KBM-7 (cell line): ENCODE measurements around the gene FLII.

ENCODE experiments used
- DNase-seq: peaks from one replicate; pipeline ENCODE4 v3.0.0-alpha.2; 2015
- in situ Hi-C: fragments of 300-500 bp; cut with MboI; formaldehyde crosslinking; loops from 2 replicates; pipeline ENCODE4 v1.14.3; 2020; ENCODE audit warnings: low sequenced_read_pairs, low pct_unique_long_range_greater_than_20kb, mixed read lengths

Gene FLII

DNA sequence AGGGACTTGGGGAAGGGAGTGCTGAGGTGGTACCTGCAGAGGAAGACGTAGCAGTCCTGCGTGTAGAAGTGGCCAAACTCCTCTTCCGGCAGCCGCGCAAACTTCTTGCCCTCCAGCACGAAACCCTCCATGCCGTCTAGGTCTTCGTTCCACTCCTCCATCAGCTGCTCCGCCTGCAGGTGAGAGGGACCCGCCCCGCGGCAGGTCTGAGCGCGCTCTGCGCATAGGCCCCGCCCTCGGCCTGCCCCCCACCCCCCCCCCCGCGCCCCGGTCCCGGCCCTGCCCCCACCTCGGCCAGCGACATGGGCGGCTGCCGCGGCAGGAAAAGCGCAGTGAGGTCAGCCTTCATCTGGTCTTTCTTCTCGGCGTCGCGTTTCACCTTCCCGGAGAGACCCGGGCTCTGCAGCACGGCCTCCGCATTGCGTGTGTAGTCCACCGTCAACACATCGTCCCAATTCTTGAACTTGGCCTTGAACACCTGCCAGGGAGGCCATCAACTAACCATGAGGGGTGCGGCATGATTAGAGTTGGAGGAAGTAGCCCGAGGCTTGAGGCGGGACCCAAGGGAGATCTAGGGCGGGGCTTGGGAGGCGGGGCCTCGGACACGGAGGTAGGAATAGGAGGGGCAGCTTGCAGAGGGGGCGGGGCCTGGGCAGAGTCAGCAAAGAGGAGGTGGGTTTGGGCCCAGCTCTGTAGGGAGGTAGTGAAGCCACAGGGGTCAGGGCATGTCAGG, 11.5 kb downstream of the FLII start:
- in situ Hi-C loops, result no loop called here
- DNase-seq, result peak; percentile 25

DNA sequence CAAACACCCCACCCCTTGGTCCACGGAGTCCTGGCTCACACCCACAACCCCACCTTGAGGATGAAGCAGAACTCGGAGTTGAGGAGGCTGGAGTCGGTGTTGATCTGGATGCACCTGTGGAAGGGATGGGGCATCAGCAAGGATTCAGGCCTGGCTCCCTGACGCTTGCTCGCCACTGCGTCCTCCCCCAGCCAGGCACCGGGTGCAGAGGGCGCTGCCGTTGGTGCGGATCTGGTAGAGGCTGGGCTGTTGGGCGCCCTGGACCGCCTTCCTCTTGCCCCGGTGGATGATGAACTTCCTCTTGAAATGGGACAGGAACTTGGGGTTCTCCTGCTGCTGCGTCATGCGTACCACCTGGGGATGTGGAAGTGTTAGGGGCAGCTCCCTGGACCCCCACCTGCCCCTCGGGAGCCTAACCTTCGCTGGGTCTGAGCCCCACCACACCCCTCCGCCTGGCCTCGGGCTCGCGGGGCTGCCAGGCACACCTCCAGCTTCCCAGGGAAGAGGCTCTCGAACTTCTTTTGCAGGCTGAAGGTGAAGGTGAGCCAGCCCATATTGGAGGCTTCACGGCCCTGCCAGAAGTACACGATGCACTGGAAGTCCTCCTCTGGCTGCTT, 12.3 kb downstream of the FLII start:
- no peak for DNase-seq
- in situ Hi-C loops, result no loop called here

DNA sequence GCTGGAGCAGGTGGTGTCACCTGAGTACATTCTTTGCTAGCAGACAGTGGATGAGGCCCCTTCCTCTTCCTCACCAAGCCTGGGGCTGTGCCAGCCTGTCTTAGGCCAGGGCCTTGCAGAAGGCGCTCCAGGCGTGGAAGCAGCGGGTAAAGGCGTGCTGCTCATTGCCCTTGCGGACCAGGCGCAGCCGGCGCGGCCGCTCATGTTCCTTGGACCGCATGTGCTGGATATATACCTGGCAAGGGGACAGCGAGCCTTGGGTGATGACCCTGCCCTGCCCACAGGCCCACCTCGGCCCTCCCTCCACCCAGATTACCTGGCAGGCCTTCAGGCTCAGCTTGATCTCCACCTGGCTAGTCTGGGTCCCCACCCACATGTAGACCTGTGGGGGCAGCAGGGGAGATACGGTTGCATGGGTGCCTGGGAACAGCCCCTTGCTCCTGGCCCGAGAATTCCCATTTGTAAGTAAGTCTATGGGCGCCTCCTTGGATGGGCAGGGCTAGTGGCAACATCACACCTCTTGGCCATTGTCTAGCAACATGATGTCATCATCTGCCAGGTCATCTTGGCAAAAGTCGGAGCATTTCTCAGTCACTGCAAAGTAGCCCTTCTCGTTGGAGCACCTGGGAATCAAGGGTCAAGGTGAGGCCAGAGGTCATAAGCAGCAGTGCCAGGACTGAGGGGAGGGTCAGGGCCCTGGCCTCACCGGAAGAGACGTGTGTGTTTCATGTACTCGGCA, 13.3 kb downstream of the FLII start:
- no peak for DNase-seq
- in situ Hi-C loops, result no loop called here

DNA sequence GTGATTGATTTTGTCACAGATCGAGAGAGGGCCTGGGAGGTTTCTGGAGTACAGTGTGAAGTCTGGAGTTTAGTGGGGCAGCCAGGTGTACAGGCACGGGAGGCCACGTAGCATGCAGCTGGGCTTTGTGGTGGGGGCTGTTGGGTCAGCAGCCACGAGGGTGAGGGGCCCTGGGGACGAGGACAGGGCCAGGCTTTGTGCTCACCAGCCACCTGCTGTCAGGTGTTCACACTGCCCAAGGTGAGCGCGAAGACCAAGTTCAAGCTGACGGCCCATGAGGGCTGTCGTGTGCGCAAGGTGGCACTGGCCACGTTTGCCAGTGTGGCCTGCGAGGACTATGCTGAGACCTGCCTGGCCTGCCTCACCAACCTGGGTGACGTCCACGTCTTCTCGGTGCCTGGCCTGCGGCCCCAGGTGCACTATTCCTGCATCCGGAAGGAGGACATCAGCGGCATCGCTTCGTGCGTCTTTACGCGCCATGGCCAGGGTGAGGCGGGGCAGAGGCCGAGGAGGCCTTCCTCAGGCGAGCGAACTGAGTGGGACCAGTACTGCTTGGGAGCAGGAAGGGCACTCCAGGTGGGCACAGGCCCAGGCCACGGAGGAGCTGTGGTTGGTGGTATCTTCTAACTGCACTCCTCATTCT, 17.2 kb downstream of the FLII start:
- in situ Hi-C loops, result no loop called here
- no peak for DNase-seq

DNA sequence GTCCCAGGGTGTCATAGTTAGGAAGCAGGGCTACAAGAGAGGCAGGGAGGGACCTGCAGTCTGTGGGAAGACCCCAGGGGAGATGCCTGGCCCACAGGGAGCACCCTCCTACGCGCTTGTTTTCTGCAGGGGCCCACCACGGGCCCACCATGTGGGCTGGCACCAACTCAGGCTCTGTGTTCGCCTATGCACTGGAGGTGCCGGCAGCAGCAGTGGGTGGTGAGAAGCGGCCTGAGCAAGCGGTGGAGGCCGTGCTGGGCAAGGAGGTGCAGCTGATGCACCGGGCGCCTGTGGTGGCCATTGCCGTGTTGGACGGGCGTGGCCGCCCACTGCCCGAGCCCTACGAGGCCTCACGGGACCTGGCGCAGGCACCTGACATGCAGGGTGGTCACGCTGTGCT, 18.1 kb downstream of the FLII start:
- no peak for DNase-seq
- in situ Hi-C loops, result no loop called here

DNA sequence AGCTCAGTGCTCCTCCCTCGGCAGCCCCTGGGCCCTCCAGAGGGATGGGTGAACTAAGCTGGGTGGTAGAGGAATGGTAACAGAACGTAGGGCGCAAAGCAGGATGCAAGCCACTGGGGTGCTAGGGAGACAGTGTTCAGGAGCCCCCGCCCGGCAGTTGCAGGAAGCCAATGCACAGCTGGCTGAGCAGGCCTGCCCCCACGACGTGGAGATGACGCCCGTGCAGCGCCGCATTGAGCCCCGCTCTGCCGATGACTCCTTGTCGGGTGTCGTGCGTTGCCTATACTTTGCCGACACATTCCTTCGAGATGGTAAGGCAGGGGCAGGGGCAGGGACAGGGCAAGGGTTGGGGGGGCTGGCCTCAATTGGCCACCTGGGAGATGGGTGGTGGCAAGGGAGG, 20.2 kb downstream of the FLII start:
- in situ Hi-C loops, result no loop called here

DNA sequence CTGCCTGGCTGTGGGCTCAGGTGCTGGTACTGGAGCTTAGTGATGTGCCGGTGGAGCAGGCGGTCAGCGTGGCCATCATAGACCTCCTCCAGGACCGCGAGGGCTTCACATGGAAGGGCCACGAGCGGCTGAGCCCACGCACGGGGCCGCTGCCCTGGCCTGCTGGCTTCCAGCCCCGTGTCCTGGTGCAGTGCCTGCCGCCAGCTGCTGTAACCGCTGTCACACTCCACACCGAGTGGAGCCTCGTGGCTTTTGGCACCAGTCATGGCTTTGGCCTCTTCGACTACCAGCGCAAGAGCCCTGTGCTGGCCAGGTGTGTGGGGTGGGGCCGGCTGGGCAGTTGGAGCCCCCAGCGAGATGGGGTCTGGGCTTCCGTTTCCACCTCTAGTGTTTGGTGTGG, 21.1 kb downstream of the FLII start:
- in situ Hi-C loops, result no loop called here
- DNase-seq, result no peak

More for the DNA sequence above, 20.2 kb downstream of the FLII start:
- DNase-seq, result no peak

DNA sequence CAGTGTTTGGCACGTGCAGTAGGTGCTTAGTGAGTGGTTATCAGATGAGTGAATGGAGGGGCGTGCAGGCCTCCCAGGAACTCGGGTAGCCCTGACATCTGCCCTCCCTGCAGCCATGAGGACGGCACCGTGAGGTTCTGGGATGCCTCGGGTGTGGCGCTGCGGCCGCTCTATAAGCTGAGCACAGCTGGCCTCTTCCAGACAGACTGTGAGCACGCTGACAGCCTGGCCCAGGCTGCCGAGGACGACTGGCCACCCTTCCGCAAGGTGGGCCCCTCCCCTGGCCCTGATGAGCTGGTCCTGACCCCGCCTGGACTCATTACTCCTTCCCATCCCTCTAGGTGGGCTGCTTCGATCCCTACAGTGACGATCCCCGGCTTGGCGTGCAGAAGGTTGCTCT, 22.0 kb downstream of the FLII start:
- in situ Hi-C loops, result no loop called here
- no peak for DNase-seq

DNA sequence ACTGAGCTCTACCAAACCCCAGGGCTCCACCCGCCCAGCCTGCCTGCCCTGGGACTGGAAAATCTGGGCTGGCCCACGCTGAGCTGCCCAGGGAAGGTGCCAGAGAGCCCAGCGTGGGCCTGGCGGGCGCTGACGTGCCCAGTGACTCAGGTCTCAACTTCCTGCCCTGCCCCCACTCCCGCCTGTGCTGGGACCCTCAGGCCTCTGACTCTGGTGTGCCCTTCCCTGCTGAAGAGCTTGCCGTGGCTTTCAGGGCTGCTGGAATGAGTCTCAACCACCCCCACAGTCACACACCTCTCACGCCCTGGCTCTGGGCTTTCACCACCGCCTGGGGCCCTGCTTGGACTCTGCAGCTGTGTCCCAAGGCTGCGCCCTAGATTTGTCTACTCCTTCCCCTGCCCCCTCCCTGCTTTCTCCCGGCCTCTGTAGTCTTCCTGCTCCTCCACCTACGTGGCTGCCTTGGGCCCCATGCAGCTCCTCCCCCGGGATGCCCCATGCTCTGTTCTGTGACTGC, 22.7 kb downstream of the FLII start:
- in situ Hi-C loops, result no loop called here
- no peak for DNase-seq

DNA sequence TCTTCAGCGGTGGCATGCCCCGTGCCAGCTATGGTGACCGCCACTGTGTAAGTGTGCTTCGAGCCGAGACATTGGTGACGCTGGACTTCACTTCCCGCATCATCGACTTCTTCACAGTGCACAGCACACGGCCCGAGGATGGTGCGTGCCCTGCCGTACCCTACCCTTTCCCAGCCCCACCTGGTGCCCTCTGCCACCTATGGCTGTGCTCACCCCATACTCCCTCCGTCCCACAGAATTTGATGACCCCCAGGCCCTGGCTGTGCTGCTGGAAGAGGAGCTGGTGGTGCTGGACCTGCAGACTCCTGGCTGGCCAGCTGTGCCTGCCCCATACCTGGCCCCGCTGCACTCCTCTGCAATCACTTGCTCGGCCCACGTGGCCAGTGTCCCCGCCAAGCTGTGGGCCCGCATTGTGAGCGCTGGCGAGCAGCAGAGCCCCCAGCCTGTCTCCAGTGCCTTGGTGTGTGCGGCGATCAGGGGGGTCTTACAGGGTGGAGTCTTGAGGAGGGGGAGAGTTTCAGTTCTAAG, 23.6 kb downstream of the FLII start:
- in situ Hi-C loops, result no loop called here
- no peak for DNase-seq

DNA sequence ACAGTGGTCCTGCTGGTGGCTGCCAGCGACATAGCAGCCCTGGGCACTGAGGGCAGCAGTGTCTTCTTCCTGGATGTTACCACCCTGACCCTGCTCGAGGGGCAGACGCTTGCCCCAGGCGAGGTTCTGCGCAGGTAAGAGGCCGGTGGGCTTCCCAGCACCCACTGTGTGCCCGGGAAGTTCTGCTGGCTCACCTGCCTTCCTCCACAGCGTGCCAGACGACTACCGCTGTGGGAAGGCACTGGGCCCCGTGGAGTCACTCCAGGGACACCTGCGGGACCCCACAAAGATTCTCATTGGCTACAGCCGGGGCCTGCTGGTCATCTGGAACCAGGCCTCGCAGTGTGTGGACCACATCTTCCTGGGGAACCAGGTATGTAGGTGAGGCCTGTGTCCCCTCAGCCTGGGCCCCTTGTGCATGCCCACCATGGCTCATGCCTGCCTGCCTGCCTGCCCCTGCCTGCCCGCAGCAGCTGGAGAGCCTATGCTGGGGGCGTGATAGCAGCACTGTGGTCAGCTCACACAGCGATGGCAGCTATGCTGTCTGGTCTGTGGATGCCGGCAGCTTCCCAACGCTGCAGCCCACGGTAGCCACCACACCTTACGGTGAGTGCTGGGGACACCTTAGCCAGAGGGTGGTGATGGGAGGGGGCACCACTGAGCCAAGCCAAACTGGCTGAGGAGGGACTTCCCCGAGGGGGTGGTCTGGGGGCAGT, 24.6 kb downstream of the FLII start:
- no peak for DNase-seq
- in situ Hi-C loops, result no loop called here

DNA sequence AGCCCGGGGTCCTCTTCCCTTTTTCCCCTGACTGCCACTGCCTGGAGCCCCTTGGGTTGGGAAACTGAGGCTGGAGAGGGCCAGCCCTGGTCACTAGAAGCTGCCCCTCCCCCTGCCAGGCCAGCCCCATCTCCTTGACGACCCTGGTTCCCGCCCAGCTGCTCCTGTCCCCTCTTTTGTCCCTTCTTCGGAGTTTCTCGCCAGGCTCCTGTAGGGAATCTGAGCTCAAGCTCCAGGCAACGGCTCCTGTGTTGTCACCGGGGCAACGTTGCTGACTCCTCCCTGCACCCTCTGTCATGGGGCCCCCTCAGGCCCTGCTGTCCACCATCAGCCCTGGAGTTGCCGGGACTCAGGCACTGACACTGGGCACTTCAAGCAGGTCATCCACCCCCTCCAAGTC, 27.4 kb downstream of the FLII start:
- DNase-seq, result no peak
- in situ Hi-C loops, result no loop called here

DNA sequence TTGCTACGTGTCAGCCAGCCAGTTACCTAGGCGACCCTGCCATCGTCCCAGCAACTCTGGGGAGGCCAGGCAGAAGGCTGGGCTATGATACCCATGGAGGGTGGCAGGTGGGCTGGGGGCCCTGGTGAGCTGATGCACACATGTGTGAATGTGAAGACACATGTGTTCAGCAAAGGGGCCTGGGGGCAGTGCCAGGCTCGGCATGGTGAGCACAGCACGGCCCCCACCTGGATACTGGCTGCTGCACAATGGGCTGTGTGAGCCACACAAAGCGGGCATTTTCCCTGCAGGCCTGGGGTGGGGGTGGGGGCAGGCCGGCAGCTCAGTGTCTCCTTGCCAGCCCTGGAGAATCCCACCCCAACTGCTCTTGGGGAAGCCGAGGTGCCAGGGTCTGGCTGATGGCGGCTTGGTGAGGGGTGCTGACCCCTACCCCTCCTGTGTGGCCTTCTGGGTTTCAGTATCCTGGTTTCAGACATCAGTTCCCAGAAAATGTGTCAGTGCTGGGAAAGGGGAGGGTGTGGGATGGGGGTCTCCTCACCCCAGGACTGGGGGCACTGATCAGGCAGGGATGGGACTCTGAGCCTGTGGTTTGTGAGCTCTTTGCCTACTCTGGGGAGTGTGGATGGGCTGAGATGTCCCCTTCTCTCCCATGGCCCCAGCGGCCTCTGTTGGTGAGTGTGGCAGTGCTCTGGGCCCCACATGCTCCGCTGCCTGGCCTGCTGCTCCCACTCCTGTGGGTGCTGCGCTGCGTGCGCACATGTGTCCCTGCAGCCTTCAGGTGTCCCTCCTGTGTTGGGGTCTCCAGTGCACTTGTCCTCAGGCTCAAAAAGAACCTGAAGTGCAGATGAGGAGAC, 28.0 kb downstream of the FLII start:
- in situ Hi-C loops, result no loop called here
- no peak for DNase-seq

DNA sequence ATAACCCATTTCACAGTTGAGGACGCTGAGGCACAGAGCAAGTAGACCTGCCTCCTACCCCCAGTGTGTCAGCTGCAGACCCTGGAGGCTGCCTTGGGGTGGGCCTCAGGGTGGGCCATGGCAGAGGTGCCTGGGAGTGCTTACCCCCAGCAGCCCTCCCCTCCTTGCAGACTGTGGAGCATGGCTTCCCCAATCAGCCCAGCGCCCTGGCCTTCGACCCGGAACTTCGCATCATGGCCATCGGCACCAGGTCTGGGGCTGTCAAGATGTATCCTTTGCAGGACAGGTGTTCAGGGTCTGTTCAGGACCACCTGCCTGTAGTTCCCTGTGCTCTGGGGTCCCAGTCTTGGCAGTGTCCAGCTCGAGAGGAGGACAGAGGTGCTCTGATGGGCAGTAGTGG, 28.8 kb downstream of the FLII start:
- in situ Hi-C loops, result no loop called here

DNA sequence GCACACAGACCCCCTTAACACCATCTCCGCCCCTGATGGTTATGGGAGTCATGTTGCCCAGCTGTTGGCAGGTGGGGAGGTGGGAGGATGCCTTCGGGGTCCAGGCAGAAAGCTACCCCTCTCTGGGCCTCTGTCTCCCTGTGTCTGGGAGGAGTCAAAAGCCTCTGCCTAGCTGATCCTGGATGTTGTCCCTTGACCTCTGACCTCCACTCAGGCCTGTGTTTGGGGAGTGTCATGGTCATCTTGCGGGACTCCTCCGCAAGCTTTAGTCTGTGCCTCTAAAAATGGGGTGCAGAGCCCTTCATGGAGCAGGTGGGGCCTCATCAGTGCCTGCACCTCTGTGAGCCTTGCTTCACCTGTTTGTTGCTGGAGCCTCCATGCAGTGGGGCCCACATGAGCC, 29.3 kb downstream of the FLII start:
- in situ Hi-C loops, result no loop called here
- DNase-seq, result no peak

More for the DNA sequence above, 28.8 kb downstream of the FLII start:
- no peak for DNase-seq

DNA sequence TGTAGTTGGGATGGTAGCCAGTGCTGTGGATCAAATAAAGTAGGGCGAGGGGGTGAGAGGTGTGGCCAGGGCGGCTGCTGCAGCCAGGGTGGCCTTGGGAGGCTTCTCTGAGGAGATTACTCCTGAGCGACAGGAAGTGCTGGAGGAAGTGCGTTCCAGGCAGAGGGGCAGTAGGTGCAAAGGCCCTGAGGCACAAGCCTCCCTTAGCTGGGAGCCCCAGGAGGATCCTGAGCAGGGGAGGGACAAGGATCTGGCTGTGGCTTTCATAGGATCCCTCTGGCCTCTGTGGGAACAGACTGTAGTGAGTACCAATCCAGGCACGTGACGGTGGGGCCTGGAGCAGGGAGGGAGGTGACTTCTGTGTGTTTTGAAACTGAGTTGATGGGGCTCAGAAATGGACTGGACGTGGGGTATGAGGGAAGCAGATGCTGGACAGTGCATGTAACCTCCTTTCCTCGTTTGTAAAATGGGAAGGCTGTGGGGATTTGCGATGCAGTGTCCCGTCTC, 30.3 kb downstream of the FLII start:
- in situ Hi-C loops, result no loop called here
- no peak for DNase-seq

DNA sequence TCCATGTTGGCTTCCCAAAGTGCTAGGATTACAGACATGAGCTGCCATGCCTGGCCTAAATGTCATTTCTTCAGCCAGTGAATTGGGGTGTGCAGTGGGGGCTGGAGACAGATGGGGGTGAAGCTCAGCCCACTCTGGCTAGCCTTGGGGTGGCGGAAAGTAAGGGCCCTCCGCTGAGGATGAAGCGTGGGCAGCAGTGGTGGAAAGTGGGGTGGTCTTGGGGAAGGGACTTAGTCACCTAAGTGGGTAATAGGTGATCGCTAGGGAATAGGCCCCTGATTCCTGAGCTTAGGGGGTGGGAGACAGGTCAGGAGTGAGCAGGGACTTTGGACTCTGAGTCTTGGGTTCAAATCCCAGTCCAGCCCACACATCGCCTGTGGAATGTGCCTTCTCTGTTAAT, 30.9 kb downstream of the FLII start:
- DNase-seq, result no peak
- in situ Hi-C loops, result no loop called here
